Neural crest cell (in vitro differentiated cells): ENCODE results near the gene FOXN4. TPM values are rescaled to one million over a fixed set of nuclear protein-coding genes. Genes with fewer than 3 reads are reported as not detected.

Experiments used
- DNase-seq: peaks from one replicate; pipeline ENCODE4 v3.0.0; 2021; ENCODE audit warnings: low read depth, mixed read lengths, low spot score
- H3K27ac Mint-ChIP-seq: one replicate; pipeline ENCODE4 v1.8.0; 2021; ENCODE audit warnings: mild to moderate bottlenecking, mixed read lengths; ENCODE audit not compliant: unreplicated experiment
- H3K27me3 Mint-ChIP-seq: 2 replicates; pipeline ENCODE4 v1.8.0; 2021; ENCODE audit warnings: low read depth, mild to moderate bottlenecking, mixed read lengths
- H3K36me3 Mint-ChIP-seq: 2 replicates; pipeline ENCODE4 v1.8.0; 2021; ENCODE audit warnings: low read depth, mild to moderate bottlenecking, mixed read lengths
- H3K4me1 Mint-ChIP-seq: 2 replicates; pipeline ENCODE4 v1.8.0; 2021; ENCODE audit warnings: mixed read lengths
- H3K4me3 Mint-ChIP-seq: one replicate; pipeline ENCODE4 v1.8.0; 2021; ENCODE audit warnings: mild to moderate bottlenecking, mixed read lengths
- H3K9me3 Mint-ChIP-seq: 2 replicates; pipeline ENCODE4 v1.8.0; 2021; ENCODE audit warnings: mixed read lengths
- CTCF ChIP-seq: fragments of 200-600 bp; sonication (generic); conservative IDR thresholded peaks from 2 replicates; pipeline ENCODE4 v1.5.0; 2021; ENCODE audit warnings: antibody characterized with exemption, mild to moderate bottlenecking
- total RNA-seq: library from RNA; stranded (reverse); gene quantifications from 2 replicates; pipeline ENCODE4 v1.2.1, GENCODE V29; 2021

The FOXN4 gene
- total RNA-seq, 1 donor from 2014 or later, result 1.7 TPM

DNA sequence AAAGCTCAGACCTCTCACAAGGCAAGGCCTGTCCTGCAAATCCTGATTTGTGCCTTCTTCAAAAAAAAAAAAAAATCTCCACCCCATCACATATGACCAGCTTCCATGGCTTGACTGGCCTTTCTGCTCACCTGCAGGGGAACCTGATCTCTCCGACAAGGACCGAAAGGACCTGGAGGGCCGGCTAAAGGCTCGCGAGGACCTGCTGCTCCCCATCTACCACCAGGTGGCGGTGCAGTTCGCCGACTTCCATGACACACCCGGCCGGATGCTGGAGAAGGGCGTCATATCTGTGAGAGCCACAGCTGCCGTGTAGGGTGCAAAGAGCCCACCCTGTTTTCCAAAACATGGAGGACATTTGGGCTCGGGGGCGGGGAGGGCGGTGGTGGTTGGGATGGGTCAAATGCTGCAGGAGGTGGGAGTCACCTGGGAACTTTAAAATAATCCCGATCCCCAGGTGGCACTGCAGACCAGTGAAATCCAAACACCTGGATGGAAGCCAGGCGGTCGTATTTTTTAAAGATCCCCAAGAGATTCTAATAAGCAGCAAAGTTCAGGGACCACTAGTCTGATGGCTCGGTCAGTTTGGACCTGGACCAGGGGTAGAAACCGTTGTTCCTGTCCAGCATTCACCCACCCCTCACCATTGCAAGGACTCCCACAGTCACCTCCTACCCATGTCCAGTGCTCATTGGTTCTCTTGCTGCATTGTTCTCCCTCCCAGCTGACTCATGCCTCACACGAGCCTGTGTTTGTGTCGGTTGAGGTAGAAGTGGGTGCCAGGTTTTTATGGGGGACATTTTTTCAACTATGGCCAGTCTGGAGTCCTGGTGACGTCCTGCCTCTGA, 44.8 kb downstream of the FOXN4 start:
- Mint-ChIP-seq H3K4me3 (no peak overlapping the region), H3K27ac (no peak overlapping the region)
- TF ChIP-seq CTCF, result peak; percentile 89

GRCh38 chr12:109263439-109263838, 45.6 kb downstream of the FOXN4 start:
- Mint-ChIP-seq H3K9me3 (no peaks in the 10 kb centered on the region), H3K4me1 (no peaks in the 10 kb centered on the region), H3K4me3 (no peak overlapping the region), H3K36me3 (peaks cover 4% of the 10 kb centered on the region), H3K27me3 (no peaks in the 10 kb centered on the region), H3K27ac (no peak overlapping the region)
- no peak for TF ChIP-seq CTCF
- no peak for DNase-seq

More for the DNA sequence above, 44.8 kb downstream of the FOXN4 start:
- Mint-ChIP-seq H3K9me3 (no peaks in the 10 kb centered on the region), H3K36me3 (peaks cover 4% of the 10 kb centered on the region), H3K27me3 (no peaks in the 10 kb centered on the region), H3K4me1 (no peaks in the 10 kb centered on the region)
- DNase-seq, result peak; percentile 91

- Mint-ChIP-seq H3K27me3 (no peaks in the 10 kb centered on the region), H3K36me3 (peaks cover 7% of the 10 kb centered on the region), H3K4me3 (no peak overlapping the region), H3K4me1 (no peaks in the 10 kb centered on the region), H3K27ac (no peak overlapping the region), H3K9me3 (no peaks in the 10 kb centered on the region)
- no peak for TF ChIP-seq CTCF
- no peak for DNase-seq
These were observed 47.1 kb downstream of the FOXN4 start for GRCh38 chr12:109261939-109262338.

- no peak for DNase-seq
- H3K4me1 Mint-ChIP-seq, result no peaks in the 10 kb centered on the region
- no peaks in the 10 kb centered on the region for H3K9me3 Mint-ChIP-seq
- no peak overlapping the region for H3K27ac Mint-ChIP-seq
- H3K27me3 Mint-ChIP-seq, result no peaks in the 10 kb centered on the region
- TF ChIP-seq CTCF, result no peak
- H3K4me3 Mint-ChIP-seq, result no peak overlapping the region
- H3K36me3 Mint-ChIP-seq, result peaks cover 7% of the 10 kb centered on the region
These were observed 48.0 kb downstream of the FOXN4 start for GRCh38 chr12:109261087-109261486.

- Mint-ChIP-seq H3K27me3 (no peaks in the 10 kb centered on the region), H3K9me3 (no peaks in the 10 kb centered on the region), H3K4me3 (no peak overlapping the region), H3K27ac (no peak overlapping the region), H3K36me3 (peaks cover 12% of the 10 kb centered on the region), H3K4me1 (no peaks in the 10 kb centered on the region)
- TF ChIP-seq CTCF, result no peak
- DNase-seq, result no peak
These were observed 49.6 kb downstream of the FOXN4 start for GRCh38 chr12:109259545-109259895.
